GM19438 (cell line): ENCODE data around the gene RAD51AP2.
A peak's percentile ranks its signal among the peaks of the same experiment; 100 is the strongest.
"Not testable (repeated sequence)": the region's sequence is repeated elsewhere in the genome, so short reads cannot be mapped to it uniquely, and the experiment has no call there.

ENCODE experiments used
- ATAC-seq: cut with Tn5 transposase; IDR thresholded peaks from one replicate; pipeline ENCODE4 v1.9.1; 2021; ENCODE audit warnings: low read depth; ENCODE audit not compliant: unreplicated experiment

The RAD51AP2 gene

GRCh38 chr2:17518212-17519154 is at the start of gene RAD51AP2:
Gene RAD51AP2 (minus strand): TSS chr2:17518440. CDS start chr2:17518415, 25 bp downstream.
- peak; percentile 88 for ATAC-seq

- not testable (repeated sequence) for ATAC-seq
Observed at GRCh38 chr2:17565726-17566125, 47.5 kb upstream of the RAD51AP2 start.

- no peak for ATAC-seq
Observed at GRCh38 chr2:17558878-17559277, 40.6 kb upstream of the RAD51AP2 start.

- no peak for ATAC-seq
Observed at GRCh38 chr2:17558053-17558452, 39.8 kb upstream of the RAD51AP2 start.

- ATAC-seq: no peak
Observed at GRCh38 chr2:17557596-17557995, 39.4 kb upstream of the RAD51AP2 start.

- no peak for ATAC-seq
Observed at GRCh38 chr2:17555150-17555549, 36.9 kb upstream of the RAD51AP2 start.

GRCh38 chr2:17550907-17551306 is 32.7 kb upstream of the RAD51AP2 start:
- ATAC-seq: no peak

GRCh38 chr2:17547737-17548136 is 29.5 kb upstream of the RAD51AP2 start:
- ATAC-seq: no peak

GRCh38 chr2:17547237-17547636 is 29.0 kb upstream of the RAD51AP2 start:
- ATAC-seq: no peak

GRCh38 chr2:17545680-17546613 is 27.7 kb upstream of the RAD51AP2 start:
- ATAC-seq: no peak

GRCh38 chr2:17544256-17544655 is 26.0 kb upstream of the RAD51AP2 start:
- ATAC-seq: no peak

GRCh38 chr2:17543848-17544247 is 25.6 kb upstream of the RAD51AP2 start:
- no peak for ATAC-seq

GRCh38 chr2:17543131-17543660 is 25.0 kb upstream of the RAD51AP2 start:
- no peak for ATAC-seq

GRCh38 chr2:17542471-17542870 is 24.2 kb upstream of the RAD51AP2 start:
- ATAC-seq: no peak

GRCh38 chr2:17541531-17541950 is 23.3 kb upstream of the RAD51AP2 start:
- no peak for ATAC-seq

- ATAC-seq: no peak
Observed at GRCh38 chr2:17540813-17541530, 22.7 kb upstream of the RAD51AP2 start.

GRCh38 chr2:17540093-17540812 is 22.0 kb upstream of the RAD51AP2 start, which contains the start of gene VSNL1:
Gene VSNL1 (plus strand): TSS chr2:17540696. CDS start chr2:17592075, 51,379 bp downstream.
- ATAC-seq: no peak

- no peak for ATAC-seq
Observed at GRCh38 chr2:17539611-17540092, 21.4 kb upstream of the RAD51AP2 start.

- peak; percentile 81 for ATAC-seq
Observed at GRCh38 chr2:17538844-17539554, 20.8 kb upstream of the RAD51AP2 start.
